Stimulated activated CD8-positive, alpha-beta memory T cell treated with anti-CD3 and anti-CD28 coated beads, Interleukin-12 subunit alpha, Interleukin-12 subunit beta, amount 100 ng/mL, for 4 hours (primary cell): Measurements from ENCODE around the gene TAX1BP3.

Experiments
- DNase-seq: peaks from one replicate; pipeline ENCODE4 v3.0.0-alpha.2; 2020; ENCODE audit warnings: low read depth

Gene TAX1BP3

DNA sequence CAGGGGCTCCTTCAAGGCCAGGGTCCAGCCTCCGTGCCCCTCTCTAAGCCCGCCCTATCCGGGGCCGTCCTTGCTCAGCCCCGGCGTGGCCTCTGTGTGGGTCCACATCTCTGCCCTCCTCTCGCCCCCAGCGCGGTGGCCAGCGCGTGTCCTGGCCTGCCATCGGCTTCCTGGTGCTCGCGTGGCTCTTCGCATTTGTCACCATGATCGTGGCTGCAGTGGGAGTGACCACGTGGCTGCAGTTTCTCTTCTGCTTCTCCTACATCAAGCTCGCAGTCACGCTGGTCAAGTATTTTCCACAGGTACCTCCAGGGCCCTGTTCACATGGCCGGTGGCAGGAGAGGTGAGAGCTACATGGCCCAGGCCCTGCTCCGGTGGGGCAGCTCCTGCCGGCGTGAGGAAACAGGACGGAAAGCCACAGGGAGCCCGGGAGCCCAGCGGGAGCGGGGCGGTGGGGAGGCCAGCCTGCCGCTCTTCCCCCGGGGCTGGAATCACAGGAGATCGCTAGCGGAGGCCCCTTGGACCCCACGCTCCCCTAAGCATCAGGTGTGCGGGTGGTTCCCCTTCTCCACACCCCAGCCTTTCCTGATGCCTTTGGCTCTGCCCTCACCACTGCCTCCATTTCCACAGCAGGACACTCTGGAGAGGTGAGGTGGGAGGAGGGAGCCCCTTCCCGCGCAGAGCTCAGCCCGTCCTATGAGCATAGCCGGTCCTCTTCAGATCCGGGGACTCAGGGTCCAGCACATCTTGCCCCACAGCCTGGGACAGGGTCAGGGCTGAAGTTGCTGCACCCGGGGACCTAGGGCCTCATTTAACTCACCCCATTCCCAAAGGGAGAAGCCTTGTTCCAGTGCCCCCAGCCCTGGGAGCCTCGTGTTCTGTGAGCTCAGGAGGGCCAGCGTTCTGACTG is 10.2 kb downstream of the TAX1BP3 start:
- DNase-seq = no peak

DNA sequence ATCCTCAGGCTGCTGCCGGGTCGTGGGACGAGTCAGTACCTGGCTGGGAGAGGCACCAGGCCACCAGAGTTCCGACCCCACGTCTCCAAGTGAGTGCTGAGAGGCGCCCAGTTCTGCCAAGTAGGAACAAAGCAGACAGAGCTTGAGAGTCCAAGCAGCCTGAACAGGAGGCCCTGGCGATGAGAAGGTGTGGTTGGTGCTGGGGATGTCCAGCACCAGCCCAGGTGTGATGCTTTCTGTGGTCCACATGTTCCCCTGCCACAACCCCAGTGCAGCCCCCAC is 10.8 kb downstream of the TAX1BP3 start:
- no peak for DNase-seq

DNA sequence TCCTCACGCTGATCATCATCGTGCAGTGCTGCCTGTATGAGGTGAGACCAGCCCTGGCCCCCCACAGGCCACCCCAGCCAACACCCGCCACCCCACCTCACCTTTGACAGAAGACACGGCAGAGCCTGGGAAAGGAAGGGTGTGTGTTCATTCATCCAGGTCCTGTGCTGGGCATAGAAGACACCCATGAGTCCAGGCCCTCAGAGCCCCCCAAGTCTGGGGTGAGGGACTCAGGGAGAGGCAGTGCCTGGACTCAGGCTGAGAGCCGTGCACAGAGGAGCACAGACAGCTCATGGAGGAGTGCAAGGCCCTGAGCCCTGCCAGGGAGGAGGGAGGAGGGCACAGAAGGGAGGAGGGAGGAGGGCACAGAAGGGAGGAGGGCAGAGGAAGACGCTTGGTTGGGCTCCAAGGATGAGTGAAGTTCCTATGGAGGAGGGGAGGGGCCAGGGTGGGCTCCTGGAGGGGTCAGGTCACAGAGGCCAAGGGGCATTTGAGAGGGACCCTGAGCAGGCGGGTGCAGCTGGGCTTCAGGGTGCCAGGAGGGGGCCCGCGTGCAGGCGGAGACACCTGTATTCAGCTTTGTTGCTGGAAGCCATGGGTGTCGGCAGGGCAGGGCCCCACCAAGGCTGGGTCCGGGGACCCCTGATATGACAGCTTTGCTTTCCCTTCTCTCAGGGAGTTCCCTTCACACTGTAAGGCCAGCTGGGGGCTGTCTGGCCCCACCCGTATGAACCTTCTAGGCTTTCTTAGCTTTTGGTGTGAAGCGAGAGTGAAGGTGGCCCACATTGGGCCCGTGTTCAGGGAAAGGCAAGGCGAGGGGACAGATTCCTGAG is 11.4 kb downstream of the TAX1BP3 start:
- no peak for DNase-seq

- DNase-seq = no peak
Observed at GRCh38 chr17:3656353-3656752, 12.0 kb downstream of the TAX1BP3 start.

GRCh38 chr17:3655766-3656165 is 12.6 kb downstream of the TAX1BP3 start:
- no peak for DNase-seq

- no peak for DNase-seq
Observed at GRCh38 chr17:3647769-3648555, 20.4 kb downstream of the TAX1BP3 start.

GRCh38 chr17:3647251-3647650 is 21.1 kb downstream of the TAX1BP3 start:
- DNase-seq = no peak

- no peak for DNase-seq
Observed at GRCh38 chr17:3645310-3645709, 23.1 kb downstream of the TAX1BP3 start.

DNA sequence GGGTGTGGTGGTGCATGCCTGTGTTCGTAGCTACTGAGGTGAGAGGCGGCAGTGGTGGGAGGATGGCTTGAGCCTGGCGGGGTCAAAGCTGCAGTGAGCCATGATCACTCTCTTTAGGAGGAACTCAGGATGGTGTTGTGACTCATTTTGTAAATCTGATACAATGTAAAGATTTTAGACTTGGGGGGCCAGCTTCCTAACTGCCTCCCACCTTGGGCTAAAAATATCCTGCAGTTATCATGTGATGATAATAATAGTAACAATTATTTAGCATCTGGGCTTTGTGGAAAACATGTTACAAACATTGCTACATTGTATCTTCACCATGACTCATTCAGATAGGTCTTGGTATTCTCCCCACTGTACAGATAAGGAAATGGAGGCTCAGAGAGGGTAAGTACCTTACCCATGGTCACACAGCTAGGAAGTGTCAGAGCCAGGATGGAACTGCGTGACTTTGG is 24.5 kb downstream of the TAX1BP3 start:
- DNase-seq = no peak

DNA sequence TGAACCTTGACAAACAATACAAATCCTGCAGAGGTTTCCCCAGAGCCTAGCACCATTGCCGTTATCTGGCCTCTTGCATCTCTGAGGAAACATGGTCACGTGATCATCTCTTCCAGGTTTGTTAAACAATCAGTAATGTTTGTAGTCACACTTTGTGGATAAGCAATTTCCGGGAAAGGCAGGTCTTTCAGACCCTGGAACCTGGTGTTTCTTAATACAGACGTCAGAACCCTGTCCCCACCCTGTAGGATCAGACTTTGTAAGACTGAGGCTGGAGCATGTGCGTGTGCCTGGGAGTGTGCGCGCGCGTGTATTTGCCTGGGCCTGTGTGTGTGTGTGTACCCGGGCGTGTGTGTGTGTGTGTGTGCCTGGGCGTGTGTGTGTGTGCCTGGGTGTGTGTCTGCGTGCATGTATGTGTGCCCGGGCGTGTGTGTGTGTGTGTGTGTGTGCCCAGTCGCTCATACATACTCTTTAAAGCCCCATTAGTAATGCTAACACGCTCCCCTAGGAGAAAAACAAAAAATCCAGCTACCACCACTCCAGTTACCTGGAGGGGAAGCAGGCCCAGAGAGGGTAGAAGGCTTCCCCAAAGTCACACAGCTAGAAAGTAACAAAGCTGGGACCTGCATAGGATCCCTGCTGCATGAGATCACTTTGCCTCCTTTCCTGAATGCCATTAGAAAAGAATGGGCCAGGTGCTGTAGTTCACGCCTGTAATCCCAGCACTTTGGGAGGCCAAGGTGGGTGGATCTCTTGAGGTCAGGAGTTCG is 26.5 kb downstream of the TAX1BP3 start:
- DNase-seq = no peak

DNA sequence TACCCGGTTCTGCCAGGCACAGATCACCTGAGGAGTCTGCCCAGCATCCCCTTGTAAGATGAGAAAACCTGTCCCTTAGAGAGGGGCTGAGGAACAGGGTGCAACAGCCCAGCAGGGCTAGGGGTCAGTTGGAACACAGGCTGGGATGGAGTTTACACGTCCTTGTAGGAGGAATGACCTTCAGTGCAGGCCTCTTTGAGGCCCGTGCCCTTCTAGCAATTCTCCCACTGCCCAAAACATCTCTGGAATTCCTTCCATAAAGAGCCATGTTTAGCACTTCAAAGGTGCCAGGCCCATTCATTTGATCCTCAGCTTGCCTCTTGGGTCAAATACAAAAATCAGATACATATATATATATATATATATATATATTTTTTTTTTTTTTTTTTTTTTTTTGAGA is 27.4 kb downstream of the TAX1BP3 start:
- DNase-seq = no peak

GRCh38 chr17:3639981-3640596 is 28.3 kb downstream of the TAX1BP3 start:
- no peak for DNase-seq

- DNase-seq = no peak
Observed at GRCh38 chr17:3636908-3637373, 31.4 kb downstream of the TAX1BP3 start.

- peak; percentile 90 for DNase-seq
Observed at GRCh38 chr17:3636154-3636907, 32.0 kb downstream of the TAX1BP3 start, which contains the start of the genes CTNS and SHPK. Gene CTNS, plus strand, starts transcription at chr17:3636760. Its CDS starts 3,447 bp downstream, at chr17:3640207. Gene SHPK, minus strand, starts transcription at chr17:3636250. Its CDS starts 31 bp downstream, at chr17:3636219.

DNA sequence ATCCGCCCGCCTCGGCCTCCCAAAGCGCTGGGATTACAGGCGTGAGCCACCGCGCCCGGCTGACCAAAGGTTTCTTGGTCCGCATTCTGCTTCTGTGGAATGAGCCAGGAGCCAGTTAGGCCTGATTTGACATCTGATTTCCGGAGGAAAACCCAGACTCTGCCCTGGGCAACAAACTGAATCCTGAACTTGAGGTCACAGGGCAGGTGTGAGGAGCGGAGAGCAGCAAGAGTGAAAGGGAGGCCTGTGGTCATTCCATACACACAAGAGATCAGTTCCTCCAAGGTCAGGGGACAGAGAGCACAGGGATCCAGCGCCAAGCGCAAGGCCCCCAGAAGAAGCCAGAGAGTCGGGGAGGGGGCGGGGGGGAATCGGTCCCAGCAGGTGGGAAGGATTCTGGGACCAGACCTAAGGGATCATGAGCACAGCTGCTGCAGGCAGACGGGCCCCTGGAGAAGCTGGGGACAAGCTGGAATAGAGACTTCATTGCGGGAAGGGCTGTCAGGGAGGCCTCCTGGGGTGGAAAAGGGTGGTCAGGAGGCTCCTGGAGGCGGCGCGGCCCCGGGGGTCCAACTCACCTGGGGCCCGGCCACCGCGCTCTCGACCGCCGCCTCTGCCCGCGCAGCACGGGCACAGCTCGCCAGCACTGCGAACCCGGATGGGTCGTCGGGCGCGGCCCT is 32.8 kb downstream of the TAX1BP3 start:
- DNase-seq = no peak

DNA sequence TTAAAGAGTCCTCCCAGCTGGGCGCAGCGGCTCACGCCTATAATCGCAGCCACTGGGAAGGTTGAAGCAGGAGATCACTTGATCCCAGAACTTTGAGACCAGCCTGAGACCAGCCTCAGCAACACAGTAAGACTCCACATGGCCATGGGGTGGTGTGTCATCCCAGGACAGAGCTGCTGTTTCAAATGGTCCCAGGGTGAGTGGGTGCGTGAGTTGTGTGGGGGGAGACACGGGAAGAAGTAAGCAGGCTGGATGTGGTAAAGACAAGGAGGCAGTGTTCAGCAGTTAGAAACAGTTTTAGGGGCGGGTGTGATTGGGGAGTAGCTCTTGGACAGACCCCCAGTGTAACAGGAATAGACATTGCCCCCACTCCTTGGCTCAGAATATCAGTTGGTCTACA is 36.1 kb downstream of the TAX1BP3 start:
- no peak for DNase-seq

- no peak for DNase-seq
Observed at GRCh38 chr17:3630781-3631180, 37.6 kb downstream of the TAX1BP3 start.

DNA sequence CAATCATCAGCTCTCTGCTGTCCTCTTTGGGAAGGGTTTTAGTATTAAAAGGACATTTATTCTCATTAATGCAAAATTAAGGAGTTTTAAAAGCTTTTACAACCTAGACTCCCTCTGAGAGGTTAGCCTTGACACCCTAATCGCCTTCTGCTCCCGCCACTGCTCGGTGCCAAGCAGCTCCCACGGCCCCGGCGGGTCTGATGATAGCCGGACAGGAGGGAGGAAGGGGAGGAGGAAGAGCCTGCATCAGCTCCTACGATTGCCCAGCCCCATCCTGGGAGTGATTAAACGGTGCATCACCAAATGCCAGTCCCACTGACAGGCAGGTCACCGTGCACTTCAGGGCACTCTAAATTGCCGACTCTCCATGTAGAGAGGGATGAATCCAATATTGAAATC is 40.6 kb downstream of the TAX1BP3 start:
- no peak for DNase-seq
